ENCODE measurements around the gene NUP88.
"Not testable (repeated sequence)": the region's sequence is repeated elsewhere in the genome, so short reads cannot be mapped to it uniquely, and the experiment has no call there.

The NUP88 gene

GRCh38 chr17:5437721-5438317, 18.4 kb upstream of the NUP88 start:
- no peak for TF ChIP-seq POLR2AphosphoS5 (IDR thresholded peaks at IDR 0.05; ENCODE audit: low read depth)
- TF ChIP-seq SPI1 (IDR thresholded peaks at IDR 0.05; ENCODE audit: borderline replicate concordance, low read depth) = no peak
- TF ChIP-seq GABPA (IDR thresholded peaks at IDR 0.05; ENCODE audit: low read depth) = no peak
- no peak for TF ChIP-seq REST (IDR thresholded peaks at IDR 0.05; ENCODE audit: insufficient replicate concordance, low read depth)
- TF ChIP-seq CTCF (IDR thresholded peaks at IDR 0.05; ENCODE audit: insufficient read depth, low read length) = no peak
- Histone ChIP-seq H3K27ac (replicated peaks) (peak overlapping the region; percentile 61), H3K27me3 (ENCODE audit: insufficient read depth, poor library complexity, severe bottlenecking) (no peaks in the 10 kb centered on the region), H3K4me3 (replicated peaks; ENCODE audit: insufficient read depth, low read length) (peak overlapping the region; percentile 64)
- DNase-seq (ENCODE audit: low read depth in 1 of 2, low spot score in 1 of 2) = no peak

- DNase-seq (ENCODE audit: low read depth in 1 of 2, low spot score in 1 of 2); H3K27me3 ChIP-seq (ENCODE audit: insufficient read depth, poor library complexity, severe bottlenecking); H3K27ac ChIP-seq (replicated peaks); H3K4me3 ChIP-seq (replicated peaks; ENCODE audit: insufficient read depth, low read length): not testable (repeated sequence)
Observed at GRCh38 chr17:5435781-5436315, 16.4 kb upstream of the NUP88 start.

GRCh38 chr17:5434984-5435383, 15.5 kb upstream of the NUP88 start:
- H3K4me3 ChIP-seq (replicated peaks; ENCODE audit: insufficient read depth, low read length) = no peak overlapping the region
- TF ChIP-seq GABPA (IDR thresholded peaks at IDR 0.05; ENCODE audit: low read depth) (no peak), POLR2AphosphoS5 (IDR thresholded peaks at IDR 0.05; ENCODE audit: low read depth) (no peak), REST (IDR thresholded peaks at IDR 0.05; ENCODE audit: insufficient replicate concordance, low read depth) (no peak), CTCF (IDR thresholded peaks at IDR 0.05; ENCODE audit: insufficient read depth, low read length) (no peak), SPI1 (IDR thresholded peaks at IDR 0.05; ENCODE audit: borderline replicate concordance, low read depth) (no peak)
- no peaks in the 10 kb centered on the region for H3K27me3 ChIP-seq (ENCODE audit: insufficient read depth, poor library complexity, severe bottlenecking)
- H3K27ac ChIP-seq (replicated peaks) = no peak overlapping the region
- DNase-seq (ENCODE audit: low read depth in 1 of 2, low spot score in 1 of 2) = no peak

- TF ChIP-seq GABPA (IDR thresholded peaks at IDR 0.05; ENCODE audit: low read depth) (no peak), POLR2AphosphoS5 (IDR thresholded peaks at IDR 0.05; ENCODE audit: low read depth) (no peak; the same call in 1 of the 2 replicates), SPI1 (IDR thresholded peaks at IDR 0.05; ENCODE audit: borderline replicate concordance, low read depth) (no peak), CTCF (IDR thresholded peaks at IDR 0.05; ENCODE audit: insufficient read depth, low read length) (no peak), REST (IDR thresholded peaks at IDR 0.05; ENCODE audit: insufficient replicate concordance, low read depth) (no peak)
- Histone ChIP-seq H3K4me3 (replicated peaks; ENCODE audit: insufficient read depth, low read length) (no peak overlapping the region), H3K27me3 (ENCODE audit: insufficient read depth, poor library complexity, severe bottlenecking) (no peaks in the 10 kb centered on the region), H3K27ac (replicated peaks) (no peak overlapping the region)
- DNase-seq (ENCODE audit: low read depth in 1 of 2, low spot score in 1 of 2) = no peak
Observed at GRCh38 chr17:5431949-5432556, 12.6 kb upstream of the NUP88 start.

GRCh38 chr17:5431234-5431633, 11.8 kb upstream of the NUP88 start:
- DNase-seq (ENCODE audit: low read depth in 1 of 2, low spot score in 1 of 2); H3K4me3 ChIP-seq (replicated peaks; ENCODE audit: insufficient read depth, low read length); H3K27ac ChIP-seq (replicated peaks); H3K27me3 ChIP-seq (ENCODE audit: insufficient read depth, poor library complexity, severe bottlenecking): not testable (repeated sequence)

All from HL-60 (cell line).